ENCODE data around the gene BCL2L14.
"Not testable (repeated sequence)": the region's sequence is repeated elsewhere in the genome, so short reads cannot be mapped to it uniquely, and the experiment has no call there.

Gene BCL2L14

DNA sequence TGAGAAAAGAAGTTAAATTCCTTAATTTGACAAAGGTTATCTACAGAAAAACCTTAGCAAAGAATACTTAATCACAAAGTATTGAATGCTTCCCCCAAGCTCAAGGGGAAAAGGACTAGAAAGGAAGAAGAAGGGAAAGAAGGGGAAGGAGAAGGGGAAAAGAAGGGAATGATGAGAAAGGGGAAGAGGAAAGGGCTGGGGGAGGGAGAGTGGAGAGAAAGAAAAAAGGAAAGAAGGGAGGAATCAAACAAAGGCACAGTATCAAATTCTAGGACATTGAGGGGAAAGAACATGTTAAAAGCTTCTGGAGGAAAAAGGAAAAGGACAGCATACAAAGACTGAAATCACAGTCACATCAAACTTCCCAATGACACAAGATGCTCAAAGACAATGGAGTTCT is 70.3 kb downstream of the BCL2L14 start:
- Histone ChIP-seq H3K4me1 (no peaks in the 10 kb centered on the region), H3K36me3 (peaks cover 19 to 84% (median 51%) of the 10 kb centered on the region in 11 experiments)
- TF ChIP-seq Cebpa-rat (IDR thresholded peaks at IDR 0.05), result no peak

DNA sequence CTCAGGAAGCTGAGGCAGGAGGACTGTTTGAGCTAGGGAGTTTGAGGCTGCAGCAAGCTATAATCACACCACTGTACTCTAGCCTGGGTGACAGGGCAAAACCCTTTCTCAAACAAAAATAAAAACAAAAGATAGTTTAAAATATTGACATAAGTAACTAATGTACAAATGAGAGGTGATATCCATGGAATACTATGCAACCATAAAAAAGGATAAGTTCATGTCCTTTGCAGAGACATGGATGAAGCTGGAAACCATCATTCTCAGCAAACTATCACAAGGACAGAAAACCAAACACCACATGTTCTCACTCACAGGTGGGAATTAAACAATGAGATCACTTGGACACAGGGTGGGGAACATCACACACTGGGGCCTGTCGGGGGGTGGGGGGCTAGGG is 73.8 kb downstream of the BCL2L14 start:
- H3K9ac ChIP-seq; H3K27me3 ChIP-seq; H3K4me1 ChIP-seq; H4K20me1 ChIP-seq; H3K27ac ChIP-seq; H3K4me3 ChIP-seq; H3K9me3 ChIP-seq (replicated peaks in 1 of 11); H3K4me2 ChIP-seq: not testable (repeated sequence)
- peaks cover 37 to 84% (median 57%) of the 10 kb centered on the region in 11 experiments for H3K36me3 ChIP-seq

More for the DNA sequence above, 70.3 kb downstream of the BCL2L14 start:
- Histone ChIP-seq H3K4me2 (no peak overlapping the region), H3K27ac (no peak overlapping the region), H3K9ac (no peak overlapping the region), H3K4me3 (no peak overlapping the region), H3K27me3 (no peaks in the 10 kb centered on the region), H4K20me1 (no peaks in the 10 kb centered on the region), H3K9me3 (replicated peaks in 1 of 11) (no peaks in the 10 kb centered on the region)

DNA sequence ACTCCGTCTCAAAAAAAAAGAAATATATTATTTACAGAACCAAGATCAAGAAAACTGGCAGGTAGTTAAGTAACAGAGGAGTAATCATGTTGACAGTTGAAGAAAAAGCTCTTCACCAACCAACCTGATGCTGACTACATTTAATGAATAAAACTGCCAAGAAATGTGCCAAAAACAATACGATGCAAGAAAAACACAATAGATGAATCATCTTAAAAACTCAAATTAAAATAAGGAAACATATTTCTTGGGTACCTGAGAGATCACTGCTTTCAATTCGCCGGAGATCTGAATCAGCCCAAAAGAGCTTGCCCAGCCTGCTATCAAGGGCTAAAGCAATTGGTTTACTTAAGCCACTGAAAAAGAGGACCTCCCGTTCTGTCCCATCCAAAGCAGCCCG is 76.4 kb downstream of the BCL2L14 start:
- Histone ChIP-seq H3K4me1 (no peaks in the 10 kb centered on the region), H4K20me1 (no peaks in the 10 kb centered on the region), H3K36me3 (peaks cover 52 to 88% (median 70%) of the 10 kb centered on the region in 11 experiments), H3K27ac (no peak overlapping the region), H3K9ac (no peak overlapping the region), H3K27me3 (no peaks in the 10 kb centered on the region), H3K9me3 (replicated peaks in 1 of 11) (peaks cover 0 to 3% (median 0%) of the 10 kb centered on the region in 11 experiments; a peak in 3 of 22 replicates), H3K4me3 (no peak overlapping the region), H3K4me2 (no peak overlapping the region)
- TF ChIP-seq Cebpa-rat (IDR thresholded peaks at IDR 0.05), result no peak
